Measurements from ENCODE around the gene ESYT3.
A peak's percentile ranks its signal among the peaks of the same experiment; 100 is the strongest.

ESYT3 gene

DNA sequence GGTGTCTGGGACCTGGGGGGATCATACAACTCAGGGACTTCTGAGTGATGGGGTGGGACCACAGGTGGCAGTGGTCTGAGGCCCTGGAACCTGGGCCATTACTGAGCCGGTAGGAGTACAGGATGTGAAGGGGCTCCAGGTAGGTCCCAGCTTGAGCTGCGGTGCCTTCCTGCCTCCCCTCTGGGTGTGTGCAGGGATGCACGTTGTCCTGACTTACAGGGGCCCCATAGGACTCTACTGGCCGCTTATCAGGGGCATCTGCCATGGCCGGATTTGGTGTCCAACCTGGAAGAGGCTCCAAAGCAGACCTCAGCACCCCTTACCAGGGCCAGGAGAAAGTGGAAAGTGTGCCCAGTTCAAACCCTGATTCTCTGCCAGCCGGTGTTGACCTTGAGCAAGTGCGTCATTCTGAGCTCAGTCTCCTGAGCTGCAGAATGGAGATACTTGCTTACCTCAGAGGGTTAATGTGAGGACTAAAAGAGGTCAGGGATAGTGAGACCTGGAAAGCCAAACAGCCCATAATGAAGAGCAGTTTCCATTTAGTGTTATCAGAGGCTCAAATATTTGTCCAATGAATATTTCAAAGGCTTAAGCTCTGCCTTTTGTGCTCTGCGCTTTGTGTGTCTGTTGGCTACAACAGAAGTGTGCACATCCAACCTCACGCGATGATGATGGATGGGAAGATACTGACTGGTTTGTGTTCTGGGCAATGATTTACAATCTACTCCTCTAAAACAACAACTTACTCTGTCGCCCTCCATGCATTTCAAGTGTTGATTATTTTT is 35.4 kb upstream of the ESYT3 start:
- no peaks in the 10 kb centered on the region for H3K27me3 ChIP-seq (ENCODE audit: control insufficient read depth, insufficient read depth, low read length)
- no peak overlapping the region for H3K9ac ChIP-seq (ENCODE audit: low read depth, low read length)
- no peak overlapping the region for H3K27ac ChIP-seq (ENCODE audit: low read depth, low read length)
- H3K36me3 ChIP-seq (ENCODE audit: control insufficient read depth, insufficient read depth, low read length), result peaks cover 26% of the 10 kb centered on the region; the same call in 1 of the 2 replicates
- no peak overlapping the region for H3K4me3 ChIP-seq (ENCODE audit: low read depth, low read length)
- H3K9me3 ChIP-seq (ENCODE audit: control insufficient read depth, insufficient read depth, low read length), result no peaks in the 10 kb centered on the region
- peaks cover 16% of the 10 kb centered on the region; the same call in 1 of the 2 replicates for H3K4me1 ChIP-seq (ENCODE audit: control insufficient read depth, insufficient read depth, low read length)

DNA sequence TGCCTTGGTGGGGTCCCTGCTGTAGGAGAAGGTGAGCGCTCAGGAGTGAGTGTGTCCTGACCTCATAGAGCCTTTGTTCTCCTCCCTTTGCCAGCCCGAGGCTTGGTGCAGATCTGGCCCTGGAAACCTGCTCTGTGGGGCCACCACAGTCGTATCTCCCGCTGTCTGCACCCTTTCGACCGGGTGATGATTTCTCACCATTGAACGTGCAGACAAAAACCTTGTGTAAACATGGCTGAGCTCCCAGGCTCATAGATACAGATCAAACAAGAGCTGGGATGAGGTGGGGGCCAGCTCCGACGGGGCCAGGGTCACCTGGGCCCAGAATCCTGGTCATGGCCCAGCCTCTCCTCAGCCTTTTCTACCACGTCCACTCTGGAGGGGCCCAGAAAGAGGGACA is 34.6 kb upstream of the ESYT3 start:
- H3K9me3 ChIP-seq (ENCODE audit: control insufficient read depth, insufficient read depth, low read length), result no peaks in the 10 kb centered on the region
- no peak overlapping the region for H3K27ac ChIP-seq (ENCODE audit: low read depth, low read length)
- no peak overlapping the region for H3K4me3 ChIP-seq (ENCODE audit: low read depth, low read length)
- H3K27me3 ChIP-seq (ENCODE audit: control insufficient read depth, insufficient read depth, low read length), result no peaks in the 10 kb centered on the region
- peaks cover 16% of the 10 kb centered on the region; the same call in 1 of the 2 replicates for H3K4me1 ChIP-seq (ENCODE audit: control insufficient read depth, insufficient read depth, low read length)
- no peak overlapping the region for H3K9ac ChIP-seq (ENCODE audit: low read depth, low read length)
- H3K36me3 ChIP-seq (ENCODE audit: control insufficient read depth, insufficient read depth, low read length), result peaks cover 32% of the 10 kb centered on the region; the same call in 1 of the 2 replicates

DNA sequence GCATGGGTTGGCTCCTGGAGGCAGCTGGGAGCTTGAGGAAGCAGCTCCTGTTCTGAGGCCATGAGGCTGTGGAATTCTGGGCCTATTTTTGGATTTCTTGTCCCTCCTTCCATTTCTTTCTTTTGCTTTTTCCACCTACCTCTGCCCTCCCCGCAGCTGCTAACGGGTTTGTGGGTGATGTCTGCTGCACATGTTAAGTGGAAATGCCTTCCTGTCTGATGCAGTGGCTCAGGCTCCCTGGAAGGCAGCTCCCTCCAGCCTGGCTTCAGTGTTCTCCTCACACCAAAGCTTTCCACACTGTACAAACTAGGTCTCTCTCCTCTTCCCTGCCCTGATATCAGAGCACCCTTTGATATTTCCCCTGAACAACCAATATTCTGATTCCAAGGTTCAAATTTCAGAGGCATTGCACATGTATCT is 33.8 kb upstream of the ESYT3 start:
- Histone ChIP-seq H3K4me3 (ENCODE audit: low read depth, low read length) (no peak overlapping the region), H3K9ac (ENCODE audit: low read depth, low read length) (no peak overlapping the region), H3K4me1 (ENCODE audit: control insufficient read depth, insufficient read depth, low read length) (peaks cover 16% of the 10 kb centered on the region; the same call in 1 of the 2 replicates), H3K27me3 (ENCODE audit: control insufficient read depth, insufficient read depth, low read length) (no peaks in the 10 kb centered on the region), H3K36me3 (ENCODE audit: control insufficient read depth, insufficient read depth, low read length) (peaks cover 32% of the 10 kb centered on the region; the same call in 1 of the 2 replicates), H3K27ac (ENCODE audit: low read depth, low read length) (no peak overlapping the region), H3K9me3 (ENCODE audit: control insufficient read depth, insufficient read depth, low read length) (no peaks in the 10 kb centered on the region)

DNA sequence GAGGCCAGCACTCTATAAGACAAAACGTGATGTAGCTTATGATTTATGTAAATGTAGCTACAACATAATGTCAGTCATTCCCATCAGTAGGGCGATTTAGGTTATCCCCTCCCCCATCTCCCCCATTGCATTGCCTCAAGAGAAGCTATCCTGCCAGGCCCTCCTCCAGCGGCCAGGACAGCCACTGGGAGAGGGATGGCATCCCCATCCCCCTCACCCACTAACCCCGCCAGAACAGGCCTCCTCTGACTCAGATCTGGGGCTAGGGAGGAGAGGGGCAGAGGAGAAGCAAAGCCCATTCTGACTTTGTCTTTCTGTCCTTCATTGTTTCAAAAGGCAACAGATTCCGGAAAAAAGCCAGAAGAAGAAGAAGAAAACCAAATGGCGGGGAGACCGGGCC is 32.6 kb upstream of the ESYT3 start:
- peaks cover 32% of the 10 kb centered on the region; the same call in 1 of the 2 replicates for H3K36me3 ChIP-seq (ENCODE audit: control insufficient read depth, insufficient read depth, low read length)
- no peaks in the 10 kb centered on the region for H3K27me3 ChIP-seq (ENCODE audit: control insufficient read depth, insufficient read depth, low read length)
- H3K9me3 ChIP-seq (ENCODE audit: control insufficient read depth, insufficient read depth, low read length), result no peaks in the 10 kb centered on the region

DNA sequence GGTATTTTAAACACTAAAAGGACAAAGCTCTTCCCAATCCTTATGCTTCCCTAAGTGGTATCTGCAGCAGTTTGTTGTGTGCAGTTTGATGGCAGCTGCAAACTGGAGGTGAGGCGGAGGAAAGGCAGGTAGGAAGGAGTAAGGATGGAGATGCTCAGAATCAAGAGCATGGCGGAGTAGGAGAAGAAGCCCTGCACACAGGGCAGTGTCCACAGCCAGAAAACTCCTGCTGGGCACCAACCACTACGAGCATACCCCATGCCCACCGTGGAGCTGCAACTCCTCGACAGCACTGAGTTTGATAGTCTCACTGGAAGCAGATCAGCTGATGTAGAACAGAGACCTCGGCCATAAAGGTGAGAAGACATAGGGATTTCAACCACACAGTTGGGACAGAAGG is 30.3 kb upstream of the ESYT3 start:
- H3K36me3 ChIP-seq (ENCODE audit: control insufficient read depth, insufficient read depth, low read length), result peaks cover 27% of the 10 kb centered on the region; the same call in 1 of the 2 replicates
- H3K4me1 ChIP-seq (ENCODE audit: control insufficient read depth, insufficient read depth, low read length), result peaks cover 20% of the 10 kb centered on the region
- no peak overlapping the region for H3K9ac ChIP-seq (ENCODE audit: low read depth, low read length)
- no peaks in the 10 kb centered on the region for H3K9me3 ChIP-seq (ENCODE audit: control insufficient read depth, insufficient read depth, low read length)
- no peaks in the 10 kb centered on the region for H3K27me3 ChIP-seq (ENCODE audit: control insufficient read depth, insufficient read depth, low read length)
- no peak overlapping the region for H3K27ac ChIP-seq (ENCODE audit: low read depth, low read length)
- H3K4me3 ChIP-seq (ENCODE audit: low read depth, low read length), result no peak overlapping the region

More for the DNA sequence above, 32.6 kb upstream of the ESYT3 start:
- Histone ChIP-seq H3K27ac (ENCODE audit: low read depth, low read length) (no peak overlapping the region), H3K4me1 (ENCODE audit: control insufficient read depth, insufficient read depth, low read length) (peaks cover 6% of the 10 kb centered on the region; the same call in 1 of the 2 replicates), H3K4me3 (ENCODE audit: low read depth, low read length) (no peak overlapping the region), H3K9ac (ENCODE audit: low read depth, low read length) (no peak overlapping the region)

DNA sequence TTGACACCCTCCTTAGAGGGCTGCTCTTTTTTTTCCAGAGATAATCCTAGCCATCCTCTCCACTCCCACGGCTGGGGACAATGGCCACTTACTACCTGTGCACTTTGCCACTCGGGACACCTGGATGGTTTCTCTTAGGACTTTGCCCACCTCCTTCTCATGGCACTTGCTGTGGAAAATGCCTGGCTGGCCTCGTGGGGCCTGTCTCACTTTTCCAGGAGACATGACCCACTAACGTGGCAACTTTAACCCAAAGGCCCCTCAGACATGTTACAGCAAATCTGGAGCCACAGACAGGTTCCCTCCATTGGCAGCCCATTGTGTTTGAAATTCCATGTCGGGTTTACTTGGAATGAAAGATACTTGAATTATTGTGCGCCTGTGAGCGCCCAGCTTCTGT is 29.4 kb upstream of the ESYT3 start:
- peaks cover 24% of the 10 kb centered on the region; the same call in 1 of the 2 replicates for H3K36me3 ChIP-seq (ENCODE audit: control insufficient read depth, insufficient read depth, low read length)
- no peak overlapping the region for H3K9ac ChIP-seq (ENCODE audit: low read depth, low read length)
- H3K9me3 ChIP-seq (ENCODE audit: control insufficient read depth, insufficient read depth, low read length), result no peaks in the 10 kb centered on the region
- H3K27me3 ChIP-seq (ENCODE audit: control insufficient read depth, insufficient read depth, low read length), result no peaks in the 10 kb centered on the region
- H3K4me3 ChIP-seq (ENCODE audit: low read depth, low read length), result no peak overlapping the region
- H3K4me1 ChIP-seq (ENCODE audit: control insufficient read depth, insufficient read depth, low read length), result peaks cover 29% of the 10 kb centered on the region
- H3K27ac ChIP-seq (ENCODE audit: low read depth, low read length), result no peak overlapping the region

DNA sequence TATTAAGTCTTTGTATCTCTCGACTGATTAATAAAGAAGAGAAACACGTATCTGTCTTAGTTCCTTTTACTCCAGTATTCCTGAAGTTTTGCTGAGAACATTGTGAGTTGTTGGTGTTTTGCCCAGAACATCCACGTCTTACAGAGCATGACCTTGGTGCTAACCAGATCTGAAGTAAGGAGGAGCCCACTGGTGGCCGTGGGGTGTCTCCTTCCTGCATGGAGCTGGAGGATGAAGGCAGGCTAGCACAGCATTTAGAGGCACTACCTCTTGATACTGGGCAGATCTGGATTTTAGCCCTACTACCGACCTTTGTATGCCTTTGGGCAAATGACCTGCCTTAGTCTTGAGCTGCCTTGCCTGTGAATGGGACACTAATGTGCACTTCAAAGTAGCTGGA is 28.9 kb upstream of the ESYT3 start:
- H3K9ac ChIP-seq (ENCODE audit: low read depth, low read length), result no peak overlapping the region
- peaks cover 24% of the 10 kb centered on the region; the same call in 1 of the 2 replicates for H3K36me3 ChIP-seq (ENCODE audit: control insufficient read depth, insufficient read depth, low read length)
- H3K4me1 ChIP-seq (ENCODE audit: control insufficient read depth, insufficient read depth, low read length), result peaks cover 32% of the 10 kb centered on the region
- no peak overlapping the region for H3K4me3 ChIP-seq (ENCODE audit: low read depth, low read length)
- no peaks in the 10 kb centered on the region for H3K27me3 ChIP-seq (ENCODE audit: control insufficient read depth, insufficient read depth, low read length)
- no peaks in the 10 kb centered on the region for H3K9me3 ChIP-seq (ENCODE audit: control insufficient read depth, insufficient read depth, low read length)
- H3K27ac ChIP-seq (ENCODE audit: low read depth, low read length), result no peak overlapping the region

DNA sequence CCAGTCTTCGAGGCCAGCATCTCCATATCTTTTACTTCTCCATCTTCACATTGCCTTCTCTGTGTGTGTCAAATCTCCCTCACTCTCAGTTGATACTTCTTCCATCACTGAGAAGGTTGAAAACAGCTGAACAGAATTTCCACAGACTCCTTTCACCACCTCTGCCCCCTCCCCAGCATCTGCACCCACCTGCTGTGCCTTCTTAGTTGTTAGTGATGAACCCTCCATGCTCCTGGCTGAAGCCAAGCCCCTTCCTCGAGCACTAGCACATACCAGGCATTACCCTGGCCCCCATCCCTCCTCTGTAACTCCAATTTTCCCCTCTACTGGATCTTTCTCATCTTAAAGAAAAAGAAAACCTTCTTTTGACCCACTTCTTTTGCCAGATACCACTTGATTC is 27.8 kb upstream of the ESYT3 start:
- Histone ChIP-seq H3K27me3 (ENCODE audit: control insufficient read depth, insufficient read depth, low read length) (no peaks in the 10 kb centered on the region), H3K9ac (ENCODE audit: low read depth, low read length) (no peak overlapping the region), H3K9me3 (ENCODE audit: control insufficient read depth, insufficient read depth, low read length) (no peaks in the 10 kb centered on the region), H3K27ac (ENCODE audit: low read depth, low read length) (no peak overlapping the region), H3K36me3 (ENCODE audit: control insufficient read depth, insufficient read depth, low read length) (peaks cover 19% of the 10 kb centered on the region; the same call in 1 of the 2 replicates), H3K4me1 (ENCODE audit: control insufficient read depth, insufficient read depth, low read length) (peaks cover 32% of the 10 kb centered on the region), H3K4me3 (ENCODE audit: low read depth, low read length) (no peak overlapping the region)

DNA sequence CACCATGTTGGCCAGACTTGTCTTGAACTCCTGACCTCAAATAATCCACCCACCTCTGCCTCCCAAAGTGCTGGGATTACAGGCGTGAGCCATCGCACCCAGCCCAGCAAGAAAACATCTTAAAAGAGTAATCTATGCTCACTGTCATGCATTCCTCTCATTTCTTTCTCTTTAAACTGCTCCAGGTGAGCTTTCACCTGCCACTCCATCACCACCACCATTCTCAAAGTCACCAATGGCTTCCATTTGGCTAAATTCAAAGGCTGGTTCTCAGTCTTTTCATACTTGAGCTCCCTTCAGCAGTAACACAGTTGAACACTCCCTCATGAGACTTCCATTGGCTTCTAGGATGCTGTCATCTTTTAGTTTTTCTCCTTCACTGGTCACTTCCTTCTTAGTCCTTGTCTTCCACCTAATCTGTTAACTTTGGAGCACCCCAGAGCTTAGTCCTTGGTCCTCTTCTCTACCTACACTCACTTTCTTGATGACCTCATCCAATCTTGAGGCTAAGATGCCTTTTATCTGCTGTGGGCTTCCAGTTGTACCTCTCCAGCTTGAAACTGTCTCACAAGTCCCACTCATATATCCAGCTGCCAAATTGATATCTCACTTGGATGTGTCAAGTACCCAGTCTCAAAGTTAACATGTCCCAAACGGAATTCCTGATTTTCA is 27.0 kb upstream of the ESYT3 start:
- no peaks in the 10 kb centered on the region for H3K9me3 ChIP-seq (ENCODE audit: control insufficient read depth, insufficient read depth, low read length)
- H3K27ac ChIP-seq (ENCODE audit: low read depth, low read length), result no peak overlapping the region
- H3K4me3 ChIP-seq (ENCODE audit: low read depth, low read length), result no peak overlapping the region
- H3K4me1 ChIP-seq (ENCODE audit: control insufficient read depth, insufficient read depth, low read length), result peaks cover 28% of the 10 kb centered on the region
- no peak overlapping the region for H3K9ac ChIP-seq (ENCODE audit: low read depth, low read length)
- peaks cover 18% of the 10 kb centered on the region; the same call in 1 of the 2 replicates for H3K36me3 ChIP-seq (ENCODE audit: control insufficient read depth, insufficient read depth, low read length)
- no peaks in the 10 kb centered on the region for H3K27me3 ChIP-seq (ENCODE audit: control insufficient read depth, insufficient read depth, low read length)

DNA sequence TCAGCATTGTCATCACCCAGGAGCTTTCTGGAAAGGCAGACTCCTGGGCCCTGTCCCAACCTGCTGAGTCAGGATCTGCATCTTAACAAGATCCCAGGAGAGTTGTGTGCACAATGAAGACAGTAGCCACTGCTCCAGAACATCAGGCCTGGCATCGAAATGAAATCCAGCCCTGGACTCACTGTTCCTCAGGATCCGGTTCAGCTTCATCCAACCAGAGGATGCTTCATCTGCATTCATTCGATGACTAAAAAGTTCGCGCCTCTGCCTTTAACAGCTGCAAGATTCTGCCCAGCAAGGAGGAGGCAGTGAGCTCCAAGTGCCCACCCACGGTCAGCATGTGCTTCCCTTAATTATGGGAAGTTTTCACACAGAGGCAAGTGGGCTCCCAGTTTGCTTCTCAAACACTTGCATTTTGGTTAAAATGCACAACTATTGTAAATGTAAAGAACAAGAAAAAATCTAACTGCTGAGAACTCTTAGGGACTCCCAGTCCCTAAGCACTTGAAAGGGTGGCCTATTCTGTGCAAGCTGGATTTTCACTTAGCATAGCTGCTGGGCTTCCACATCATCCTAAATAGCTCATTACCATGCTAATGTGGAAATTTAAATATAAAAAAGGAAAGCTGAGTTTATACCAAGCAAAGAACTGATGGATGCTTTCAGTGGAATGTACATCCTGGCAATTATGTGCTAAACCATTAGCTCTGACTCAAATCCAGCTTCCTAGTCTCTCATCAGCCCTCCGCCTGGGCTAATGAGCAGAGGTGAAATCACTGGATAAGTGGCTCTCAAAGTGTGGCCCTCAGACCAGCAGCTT is 25.5 kb upstream of the ESYT3 start:
- H3K9me3 ChIP-seq (ENCODE audit: control insufficient read depth, insufficient read depth, low read length), result no peaks in the 10 kb centered on the region
- peak overlapping the region; percentile 3; the same call in 1 of the 2 replicates for H3K4me3 ChIP-seq (ENCODE audit: low read depth, low read length)
- no peaks in the 10 kb centered on the region for H3K27me3 ChIP-seq (ENCODE audit: control insufficient read depth, insufficient read depth, low read length)
- H3K4me1 ChIP-seq (ENCODE audit: control insufficient read depth, insufficient read depth, low read length), result peaks cover 28% of the 10 kb centered on the region
- peaks cover 6% of the 10 kb centered on the region; the same call in 1 of the 2 replicates for H3K36me3 ChIP-seq (ENCODE audit: control insufficient read depth, insufficient read depth, low read length)
- no peak overlapping the region for H3K9ac ChIP-seq (ENCODE audit: low read depth, low read length)
- peak overlapping the region; percentile 88 for H3K27ac ChIP-seq (ENCODE audit: low read depth, low read length)
